Measurements from ENCODE around the gene FOXP1. TPM values are rescaled to one million over a fixed set of nuclear protein-coding genes. Genes with fewer than 3 reads are reported as not detected.

The FOXP1 gene
- polyA plus RNA-seq, 1 donor from 2014 or later: 5.6 TPM

DNA sequence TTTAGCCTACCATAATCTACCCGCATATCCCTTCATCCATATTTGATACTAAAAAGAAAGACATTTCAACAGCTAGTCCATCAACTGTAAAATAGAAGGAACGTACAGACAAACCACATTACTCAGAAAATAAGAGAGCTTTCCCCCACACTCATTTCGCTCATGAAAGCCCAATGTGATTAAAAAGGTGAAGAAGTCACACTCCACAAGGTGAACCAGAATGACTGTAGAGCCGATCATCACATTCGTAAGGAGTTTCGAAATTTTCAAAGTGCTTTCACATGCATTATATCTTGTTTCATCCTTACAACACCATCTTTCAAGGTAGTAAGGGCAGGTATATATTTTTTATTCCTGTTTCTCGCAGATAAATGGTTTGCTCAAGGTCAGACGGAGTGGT is 225.3 kb downstream of the FOXP1 start:
- H3K4me3 ChIP-seq (ENCODE audit: low read length): no peak overlapping the region
- no peaks in the 10 kb centered on the region for H3F3A ChIP-seq (ENCODE audit: insufficient read depth, low read length, poor library complexity, severe bottlenecking)
- H2AFZ ChIP-seq (ENCODE audit: low read depth, low read length): no peak overlapping the region
- no peaks in the 10 kb centered on the region for H4K20me1 ChIP-seq (ENCODE audit: insufficient read depth)
- no peaks in the 10 kb centered on the region for H3K36me3 ChIP-seq (ENCODE audit: insufficient read depth, low read length)
- H3K4me2 ChIP-seq (ENCODE audit: low read length): no peak overlapping the region
- TF ChIP-seq SMC3 (conservative IDR thresholded peaks at IDR 0.05; ENCODE audit: poor library complexity): no peak
- no peak for TF ChIP-seq EP300 (conservative IDR thresholded peaks at IDR 0.05; ENCODE audit: poor library complexity, severe bottlenecking)
- TF ChIP-seq TAF1 (IDR thresholded peaks at IDR 0.05; ENCODE audit: low read depth): no peak
- TF ChIP-seq CTCF (IDR thresholded peaks at IDR 0.05; ENCODE audit: poor library complexity, severe bottlenecking): no peak
- TF ChIP-seq RAD21 (conservative IDR thresholded peaks at IDR 0.05): no peak
- no peak for TF ChIP-seq MXI1 (conservative IDR thresholded peaks at IDR 0.05; ENCODE audit: poor library complexity, severe bottlenecking)
- H3K27ac ChIP-seq (ENCODE audit: low read length): no peak overlapping the region
- no peaks in the 10 kb centered on the region for H3K79me2 ChIP-seq (replicated peaks; ENCODE audit: insufficient read depth, low read length)
- no peaks in the 10 kb centered on the region for H3K27me3 ChIP-seq (ENCODE audit: insufficient read depth, low read depth, low read length)
- no peaks in the 10 kb centered on the region for H3K9me3 ChIP-seq (ENCODE audit: low read length)
- H3K9me2 ChIP-seq (ENCODE audit: insufficient read depth, low read length): no peaks in the 10 kb centered on the region
- H3K9ac ChIP-seq (ENCODE audit: low read length): no peak overlapping the region

DNA sequence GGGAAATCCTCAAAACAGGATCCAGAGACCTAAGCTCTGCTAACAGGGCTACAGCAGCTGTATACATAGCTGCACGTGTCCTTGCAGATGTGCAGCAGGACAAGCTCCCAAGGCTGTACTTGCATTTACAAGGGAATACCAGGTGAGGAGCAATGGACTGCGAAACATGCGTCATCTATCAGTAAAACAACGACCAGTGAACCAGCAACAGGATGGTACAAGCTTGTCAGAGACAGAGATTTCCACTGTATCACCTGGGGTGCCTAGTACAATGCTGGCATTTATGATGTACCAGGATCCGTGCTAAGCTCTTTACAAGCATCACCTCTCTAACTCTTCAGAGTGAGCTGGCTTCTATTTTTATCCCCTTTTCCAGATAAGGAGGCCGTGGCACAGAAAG is 227.3 kb downstream of the FOXP1 start:
- H3K79me2 ChIP-seq (replicated peaks; ENCODE audit: insufficient read depth, low read length): no peaks in the 10 kb centered on the region
- H2AFZ ChIP-seq (ENCODE audit: low read depth, low read length): no peak overlapping the region
- H3K27ac ChIP-seq (ENCODE audit: low read length): no peak overlapping the region
- no peak overlapping the region for H3K4me2 ChIP-seq (ENCODE audit: low read length)
- TF ChIP-seq EP300 (conservative IDR thresholded peaks at IDR 0.05; ENCODE audit: poor library complexity, severe bottlenecking): no peak
- no peak for TF ChIP-seq TAF1 (IDR thresholded peaks at IDR 0.05; ENCODE audit: low read depth)
- H3K4me3 ChIP-seq (ENCODE audit: low read length): no peak overlapping the region
- H4K20me1 ChIP-seq (ENCODE audit: insufficient read depth): no peaks in the 10 kb centered on the region
- H3K9me2 ChIP-seq (ENCODE audit: insufficient read depth, low read length): no peaks in the 10 kb centered on the region
- no peaks in the 10 kb centered on the region for H3K36me3 ChIP-seq (ENCODE audit: insufficient read depth, low read length)
- no peaks in the 10 kb centered on the region for H3K27me3 ChIP-seq (ENCODE audit: insufficient read depth, low read depth, low read length)
- H3K9ac ChIP-seq (ENCODE audit: low read length): no peak overlapping the region
- no peaks in the 10 kb centered on the region for H3F3A ChIP-seq (ENCODE audit: insufficient read depth, low read length, poor library complexity, severe bottlenecking)
- no peaks in the 10 kb centered on the region for H3K9me3 ChIP-seq (ENCODE audit: low read length)

DNA sequence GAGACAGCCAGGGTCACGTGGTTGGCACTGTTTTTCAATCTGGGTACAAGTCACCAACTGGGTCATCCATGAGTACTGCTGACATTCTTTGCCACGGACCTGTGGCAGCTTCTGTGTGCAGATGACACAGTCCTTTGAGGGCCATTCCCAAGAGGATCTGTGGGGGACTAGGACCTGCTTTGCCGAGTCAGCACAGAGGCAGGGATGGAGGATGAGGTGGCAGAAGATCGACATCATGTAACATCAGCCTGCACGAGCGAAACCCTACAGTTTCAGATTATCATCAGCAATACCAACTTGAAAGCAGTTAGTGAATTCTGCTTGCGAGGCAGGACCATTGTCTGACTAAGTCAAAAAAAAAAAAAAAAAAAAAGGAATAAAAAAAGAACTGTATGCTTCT is 227.7 kb downstream of the FOXP1 start:
- Histone ChIP-seq H3K27ac (ENCODE audit: low read length) (no peak overlapping the region), H3K9ac (ENCODE audit: low read length) (no peak overlapping the region), H3K9me3 (ENCODE audit: low read length) (no peaks in the 10 kb centered on the region), H3K4me3 (ENCODE audit: low read length) (no peak overlapping the region), H3K27me3 (ENCODE audit: insufficient read depth, low read depth, low read length) (no peaks in the 10 kb centered on the region), H3K4me2 (ENCODE audit: low read length) (no peak overlapping the region), H2AFZ (ENCODE audit: low read depth, low read length) (no peak overlapping the region), H3K36me3 (ENCODE audit: insufficient read depth, low read length) (no peaks in the 10 kb centered on the region), H3K9me2 (ENCODE audit: insufficient read depth, low read length) (no peaks in the 10 kb centered on the region), H3F3A (ENCODE audit: insufficient read depth, low read length, poor library complexity, severe bottlenecking) (no peaks in the 10 kb centered on the region), H4K20me1 (ENCODE audit: insufficient read depth) (no peaks in the 10 kb centered on the region), H3K79me2 (replicated peaks; ENCODE audit: insufficient read depth, low read length) (no peaks in the 10 kb centered on the region)
- TF ChIP-seq SMC3 (conservative IDR thresholded peaks at IDR 0.05; ENCODE audit: poor library complexity): no peak
- TF ChIP-seq TAF1 (IDR thresholded peaks at IDR 0.05; ENCODE audit: low read depth): no peak
- TF ChIP-seq, protein P1, sequence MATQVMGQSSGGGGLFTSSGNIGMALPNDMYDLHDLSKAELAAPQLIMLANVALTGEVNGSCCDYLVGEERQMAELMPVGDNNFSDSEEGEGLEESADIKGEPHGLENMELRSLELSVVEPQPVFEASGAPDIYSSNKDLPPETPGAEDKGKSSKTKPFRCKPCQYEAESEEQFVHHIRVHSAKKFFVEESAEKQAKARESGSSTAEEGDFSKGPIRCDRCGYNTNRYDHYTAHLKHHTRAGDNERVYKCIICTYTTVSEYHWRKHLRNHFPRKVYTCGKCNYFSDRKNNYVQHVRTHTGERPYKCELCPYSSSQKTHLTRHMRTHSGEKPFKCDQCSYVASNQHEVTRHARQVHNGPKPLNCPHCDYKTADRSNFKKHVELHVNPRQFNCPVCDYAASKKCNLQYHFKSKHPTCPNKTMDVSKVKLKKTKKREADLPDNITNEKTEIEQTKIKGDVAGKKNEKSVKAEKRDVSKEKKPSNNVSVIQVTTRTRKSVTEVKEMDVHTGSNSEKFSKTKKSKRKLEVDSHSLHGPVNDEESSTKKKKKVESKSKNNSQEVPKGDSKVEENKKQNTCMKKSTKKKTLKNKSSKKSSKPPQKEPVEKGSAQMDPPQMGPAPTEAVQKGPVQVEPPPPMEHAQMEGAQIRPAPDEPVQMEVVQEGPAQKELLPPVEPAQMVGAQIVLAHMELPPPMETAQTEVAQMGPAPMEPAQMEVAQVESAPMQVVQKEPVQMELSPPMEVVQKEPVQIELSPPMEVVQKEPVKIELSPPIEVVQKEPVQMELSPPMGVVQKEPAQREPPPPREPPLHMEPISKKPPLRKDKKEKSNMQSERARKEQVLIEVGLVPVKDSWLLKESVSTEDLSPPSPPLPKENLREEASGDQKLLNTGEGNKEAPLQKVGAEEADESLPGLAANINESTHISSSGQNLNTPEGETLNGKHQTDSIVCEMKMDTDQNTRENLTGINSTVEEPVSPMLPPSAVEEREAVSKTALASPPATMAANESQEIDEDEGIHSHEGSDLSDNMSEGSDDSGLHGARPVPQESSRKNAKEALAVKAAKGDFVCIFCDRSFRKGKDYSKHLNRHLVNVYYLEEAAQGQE (IDR thresholded peaks at IDR 0.05; ENCODE audit: borderline replicate concordance): no peak
- no peak for TF ChIP-seq EZH2 (IDR thresholded peaks at IDR 0.05; ENCODE audit: borderline replicate concordance, insufficient read depth, low read length, poor library complexity, severe bottlenecking)
- TF ChIP-seq EP300 (conservative IDR thresholded peaks at IDR 0.05; ENCODE audit: poor library complexity, severe bottlenecking): no peak
- TF ChIP-seq MXI1 (conservative IDR thresholded peaks at IDR 0.05; ENCODE audit: poor library complexity, severe bottlenecking): no peak
- no peak for TF ChIP-seq RAD21 (conservative IDR thresholded peaks at IDR 0.05)
- TF ChIP-seq CTCF (IDR thresholded peaks at IDR 0.05; ENCODE audit: poor library complexity, severe bottlenecking): no peak
- TF ChIP-seq POLR2AphosphoS5 (IDR thresholded peaks at IDR 0.05): no peak
